HEK293 (cell line): ENCODE measurements around the gene MAPK8IP3.

Source experiments
- CTCF ChIA-PET: fragments of 350-600 bp; formaldehyde crosslinking; extraction: SDS; loops from one replicate; lab custom pipeline; 2021; ENCODE audit warnings: antibody characterized with exemption; lab: Yijun Ruan, JAX
- POLR2A ChIA-PET: fragments of 300-600 bp; formaldehyde crosslinking; extraction: SDS; loops from one replicate; lab custom pipeline; 2020; ENCODE audit warnings: antibody characterized with exemption, inconsistent platforms; lab: Yijun Ruan, JAX
- H3K27ac ChIP-seq: fragments of 200-500 bp; sonication (Bioruptor generic); 2 replicates; pipeline ENCODE4 v1.5.1; 2014; ENCODE audit warnings: low read depth, low read length, control low read depth, inconsistent platforms; ENCODE audit errors: extremely low read depth
- H3K36me3 ChIP-seq, 2 experiments: fragments of 200-500 bp in 1 of 2; sonication (Bioruptor generic) in 1 of 2; 1 replicate in 1 of 2; 2 replicates in 1 of 2; pipeline ENCODE4 v1.5.1; 2014 to 2017; ENCODE audit warnings: inconsistent platforms in 2 of 2, low read length in 2 of 2; ENCODE audit not compliant: control insufficient read depth in 2 of 2, insufficient read depth in 1 of 2
- H3K4me1 ChIP-seq: fragments of 200-500 bp; sonication (Bioruptor generic); 2 replicates; pipeline ENCODE4 v1.5.1; 2014; ENCODE audit warnings: mild to moderate bottlenecking, low read length, inconsistent platforms; ENCODE audit not compliant: control insufficient read depth, insufficient read depth
- H3K4me3 ChIP-seq: 2 replicates; pipeline ENCODE4 v1.5.1; 2011; ENCODE audit warnings: low read depth, mild to moderate bottlenecking, control low read depth, low read length, moderate library complexity
- H3K9me3 ChIP-seq: fragments of 200-500 bp; sonication (Bioruptor generic); 2 replicates; pipeline ENCODE4 v1.5.1; 2014; ENCODE audit warnings: low read depth, low read length, inconsistent platforms; ENCODE audit not compliant: control insufficient read depth, insufficient read depth
- BCL11B ChIP-seq: fragments of 450-650 bp; formaldehyde crosslinking; IDR thresholded peaks from 2 replicates; pipeline ENCODE4 v1.5.1; 2016; ENCODE audit warnings: low read depth, missing biosample characterization, missing genetic modification characterization
- KLF10 ChIP-seq: fragments of 450-650 bp; IDR thresholded peaks from 2 replicates; pipeline ENCODE4 v1.5.1; 2018; ENCODE audit warnings: missing biosample characterization, mild to moderate bottlenecking, missing genetic modification characterization
- OVOL3 ChIP-seq: fragments of 450-650 bp; formaldehyde crosslinking; IDR thresholded peaks from 2 replicates; pipeline ENCODE4 v1.5.1; 2016; ENCODE audit warnings: missing biosample characterization, missing genetic modification characterization
- PRDM1 ChIP-seq: fragments of 450-650 bp; formaldehyde crosslinking; IDR thresholded peaks from 2 replicates; pipeline ENCODE4; 2016; ENCODE audit warnings: missing biosample characterization, missing genetic modification characterization
- RBAK ChIP-seq: fragments of 450-650 bp; formaldehyde crosslinking; IDR thresholded peaks from 2 replicates; pipeline ENCODE4 v1.5.1; 2016; ENCODE audit warnings: missing biosample characterization, missing genetic modification characterization
- REPIN1 ChIP-seq: fragments of 450-650 bp; formaldehyde crosslinking; IDR thresholded peaks from 2 replicates; pipeline ENCODE4 v1.5.1; 2017; ENCODE audit warnings: missing biosample characterization, missing genetic modification characterization, low read depth
- SALL2 ChIP-seq: fragments of 450-650 bp; formaldehyde crosslinking; IDR thresholded peaks from 2 replicates; pipeline ENCODE4 v1.5.0; 2017; ENCODE audit warnings: missing biosample characterization, mild to moderate bottlenecking, missing genetic modification characterization, borderline replicate concordance
- SP3 ChIP-seq: fragments of 450-650 bp; formaldehyde crosslinking; IDR thresholded peaks from 2 replicates; pipeline ENCODE4 v1.5.1; 2016; ENCODE audit warnings: missing biosample characterization, missing genetic modification characterization
- TRIM28 ChIP-seq: IDR thresholded peaks from 2 replicates; pipeline ENCODE4 v1.6.1; 2011; ENCODE audit warnings: low read length, control low read depth, borderline replicate concordance
- ZFP3 ChIP-seq: fragments of 450-650 bp; formaldehyde crosslinking; IDR thresholded peaks from 2 replicates; pipeline ENCODE4 v1.5.1; 2016; ENCODE audit warnings: low read depth, missing biosample characterization, missing genetic modification characterization
- ZNF114 ChIP-seq: fragments of 450-650 bp; formaldehyde crosslinking; IDR thresholded peaks from 2 replicates; pipeline ENCODE4 v1.5.0; 2017; ENCODE audit warnings: missing biosample characterization, missing genetic modification characterization
- ZNF133 ChIP-seq: fragments of 450-650 bp; formaldehyde crosslinking; IDR thresholded peaks from 2 replicates; pipeline ENCODE4 v1.5.1; 2016; ENCODE audit warnings: missing biosample characterization, missing genetic modification characterization
- ZNF248 ChIP-seq: fragments of 450-650 bp; formaldehyde crosslinking; IDR thresholded peaks from 2 replicates; pipeline ENCODE4 v1.5.1; 2017; ENCODE audit warnings: missing biosample characterization, missing genetic modification characterization
- ZNF266 ChIP-seq: fragments of 450-650 bp; formaldehyde crosslinking; IDR thresholded peaks from 2 replicates; pipeline ENCODE4 v1.5.1; 2016; ENCODE audit warnings: missing biosample characterization, missing genetic modification characterization, low read depth
- ZNF354C ChIP-seq: fragments of 450-650 bp; formaldehyde crosslinking; IDR thresholded peaks from 2 replicates; pipeline ENCODE4 v1.5.1; 2016; ENCODE audit warnings: missing biosample characterization, missing genetic modification characterization, low read depth, borderline replicate concordance
- ZNF394 ChIP-seq: fragments of 450-650 bp; formaldehyde crosslinking; IDR thresholded peaks from 2 replicates; pipeline ENCODE4 v1.5.1; 2016; ENCODE audit warnings: missing biosample characterization, missing genetic modification characterization, mild to moderate bottlenecking, moderate library complexity, borderline replicate concordance
- ZNF433 ChIP-seq: fragments of 450-650 bp; formaldehyde crosslinking; IDR thresholded peaks from 2 replicates; pipeline ENCODE4 v1.5.1; 2016; ENCODE audit warnings: missing biosample characterization, missing genetic modification characterization, low read depth
- ZNF530 ChIP-seq: fragments of 450-650 bp; formaldehyde crosslinking; IDR thresholded peaks from 2 replicates; pipeline ENCODE4 v1.5.1; 2016; ENCODE audit warnings: low read depth, missing biosample characterization, missing genetic modification characterization
- ZNF585B ChIP-seq: fragments of 450-650 bp; formaldehyde crosslinking; IDR thresholded peaks from 2 replicates; pipeline ENCODE4 v1.5.1; 2016; ENCODE audit warnings: missing biosample characterization, missing genetic modification characterization
- ZNF626 ChIP-seq: fragments of 450-650 bp; sonication (Bioruptor Pico); formaldehyde crosslinking; IDR thresholded peaks from 2 replicates; pipeline ENCODE4 v1.5.1; 2018; ENCODE audit warnings: missing biosample characterization, missing genetic modification characterization, inconsistent platforms
- ZNF645 ChIP-seq: fragments of 450-650 bp; formaldehyde crosslinking; IDR thresholded peaks from 2 replicates; pipeline ENCODE4; 2016; ENCODE audit warnings: missing biosample characterization, missing genetic modification characterization
- ZNF747 ChIP-seq: fragments of 450-650 bp; formaldehyde crosslinking; IDR thresholded peaks from 2 replicates; pipeline ENCODE4 v1.5.1; 2016; ENCODE audit warnings: missing biosample characterization, missing genetic modification characterization
- ZNF76 ChIP-seq: fragments of 450-650 bp; formaldehyde crosslinking; IDR thresholded peaks from 2 replicates; pipeline ENCODE4; 2016; ENCODE audit warnings: low read depth, missing biosample characterization, missing genetic modification characterization, borderline replicate concordance
- ZNF777 ChIP-seq: fragments of 450-650 bp; formaldehyde crosslinking; IDR thresholded peaks from 2 replicates; pipeline ENCODE4 v1.5.1; 2017; ENCODE audit warnings: missing biosample characterization, missing genetic modification characterization, borderline replicate concordance
- ZNF792 ChIP-seq: fragments of 450-650 bp; formaldehyde crosslinking; IDR thresholded peaks from 2 replicates; pipeline ENCODE4 v1.5.1; 2016; ENCODE audit warnings: missing biosample characterization, missing genetic modification characterization
- ZNF843 ChIP-seq: fragments of 450-650 bp; formaldehyde crosslinking; IDR thresholded peaks from 2 replicates; pipeline ENCODE4 v1.5.1; 2016; ENCODE audit warnings: missing biosample characterization, missing genetic modification characterization
- ZSCAN18 ChIP-seq: fragments of 450-650 bp; formaldehyde crosslinking; IDR thresholded peaks from 2 replicates; pipeline ENCODE4 v1.5.1; 2016; ENCODE audit warnings: missing biosample characterization, missing genetic modification characterization

MAPK8IP3 gene

GRCh38 chr16:1678500-1679098 is 27.4 kb upstream of the MAPK8IP3 start (continued):
- TF ChIP-seq SP3 (tag by site-specific recombination) (no peak), ZNF354C (no peak), TRIM28 (no peak), ZNF843 (tag by site-specific recombination) (peak; percentile 28; the same call in 1 of the 2 replicates), PRDM1 (tag by site-specific recombination) (0 out of 2 replicates have a peak, but pooled peaks have one; percentile 9), SALL2 (tag by site-specific recombination) (no peak), ZNF133 (tag by site-specific recombination) (no peak), ZNF394 (tag by site-specific recombination) (no peak), ZNF530 (tag by site-specific recombination) (no peak), OVOL3 (tag by site-specific recombination) (no peak), ZFP3 (tag by site-specific recombination) (no peak), ZNF585B (no peak), ZNF76 (tag by site-specific recombination) (0 out of 2 replicates have a peak, but pooled peaks have one; percentile 21), ZNF433 (tag by site-specific recombination) (no peak), BCL11B (tag by site-specific recombination) (no peak), ZSCAN18 (peak; percentile 30; the same call in 1 of the 2 replicates), ZNF645 (tag by site-specific recombination) (no peak), KLF10 (tag by site-specific recombination) (no peak), ZNF747 (tag by site-specific recombination) (no peak), ZNF248 (tag by site-specific recombination) (no peak), ZNF114 (no peak), REPIN1 (no peak)
- TF ChIP-seq, all 188 proteins: peak for 33

GRCh38 chr16:1680361-1680760 is 25.6 kb upstream of the MAPK8IP3 start:
- H3K36me3 ChIP-seq = peaks cover 12 to 53% of the 10 kb centered on the region in 2 experiments; a peak in 2 of 3 replicates
- H3K4me3 ChIP-seq = no peak overlapping the region
- H3K27ac ChIP-seq = no peak overlapping the region
- no peaks in the 10 kb centered on the region; the same call in 1 of the 2 replicates for H3K4me1 ChIP-seq
- no peaks in the 10 kb centered on the region for H3K9me3 ChIP-seq
- ChIA-PET POLR2A (interaction anchor here (1.7 kb wide), 1 partner anchor 25 kb away, joined by 6 read pairs; the partner anchor contains the start of gene MAPK8IP3), CTCF (interaction anchor here (0.6 to 1.6 kb wide), 4 partner anchors 11 to 317 kb away, joined by 3 to 4 read pairs (median 4); no protein-coding TSS in a partner anchor)
- TF ChIP-seq ZNF792 (tag by site-specific recombination) = no peak
- TF ChIP-seq RBAK (tag by site-specific recombination) = no peak
- TF ChIP-seq ZNF626 = no peak
- no peak for TF ChIP-seq ZNF777 (tag by site-specific recombination)
- TF ChIP-seq PRDM1 (tag by site-specific recombination) = 0 out of 2 replicates have a peak, but pooled peaks have one; percentile 19
- TF ChIP-seq ZNF266 (tag by site-specific recombination) = no peak
